Duodenal mucosa (tissue), 2 donors: Measurements from ENCODE around the gene TEAD1.
A peak's percentile ranks its signal among the peaks of the same experiment; 100 is the strongest.

ENCODE experiments used
- H3K27ac ChIP-seq: one replicate; pipeline ENCODE4 v1.7.0; 2013; ENCODE audit warnings: low read depth, low read length
- H3K27me3 ChIP-seq, 2 donors: one replicate each; pipeline ENCODE4 v1.7.0; 2013; ENCODE audit warnings: low read length in 2 of 2, control low read depth in 1 of 2; ENCODE audit not compliant: insufficient read depth in 2 of 2, control insufficient read depth in 1 of 2
- H3K36me3 ChIP-seq, 2 donors: one replicate each; pipeline ENCODE4 v1.7.0; 2013; ENCODE audit warnings: low read length in 2 of 2, control low read depth in 1 of 2; ENCODE audit not compliant: insufficient read depth in 2 of 2, control insufficient read depth in 1 of 2
- H3K4me1 ChIP-seq, 2 donors: one replicate each; pipeline ENCODE4 v1.7.0; 2013; ENCODE audit warnings: low read length in 2 of 2, control low read depth in 1 of 2; ENCODE audit not compliant: insufficient read depth in 2 of 2, control insufficient read depth in 1 of 2
- H3K4me3 ChIP-seq, 2 donors: one replicate each; pipeline ENCODE4 v1.7.0; 2013; ENCODE audit warnings: low read length in 2 of 2, low read depth in 1 of 2
- H3K9ac ChIP-seq, 2 donors: one replicate each; pipeline ENCODE4 v1.7.0; 2013; ENCODE audit warnings: low read length in 2 of 2, low read depth in 1 of 2
- H3K9me3 ChIP-seq, 2 donors: one replicate each; pipeline ENCODE4 v1.7.0; 2013; ENCODE audit warnings: low read length in 2 of 2, control low read depth in 1 of 2; ENCODE audit not compliant: control insufficient read depth in 1 of 2

TEAD1 gene

GRCh38 chr11:12826441-12826840 is 152.2 kb downstream of the TEAD1 start:
- Histone ChIP-seq H3K9ac (no peak overlapping the region), H3K36me3 (no peaks in the 10 kb centered on the region), H3K27ac (no peak overlapping the region), H3K4me3 (no peak overlapping the region), H3K27me3 (no peaks in the 10 kb centered on the region), H3K4me1 (peaks cover 27 to 56% of the 10 kb centered on the region in 2 donors), H3K9me3 (no peaks in the 10 kb centered on the region)

- Histone ChIP-seq H3K36me3 (no peaks in the 10 kb centered on the region), H3K9ac (peak overlapping the region; percentile 48 to 63), H3K9me3 (no peaks in the 10 kb centered on the region), H3K27me3 (no peaks in the 10 kb centered on the region), H3K27ac (peak overlapping the region; percentile 67), H3K4me3 (peak overlapping the region; percentile 80 to 81), H3K4me1 (peaks cover 27 to 54% of the 10 kb centered on the region in 2 donors)
Measured at GRCh38 chr11:12827369-12827768, 153.1 kb downstream of the TEAD1 start.

- H3K36me3 ChIP-seq: no peaks in the 10 kb centered on the region
- no peaks in the 10 kb centered on the region for H3K9me3 ChIP-seq
- peaks cover 25 to 46% of the 10 kb centered on the region in 2 donors for H3K4me1 ChIP-seq
- peak overlapping the region; percentile 48 to 63 for H3K9ac ChIP-seq
- peak overlapping the region; percentile 67 for H3K27ac ChIP-seq
- H3K27me3 ChIP-seq: no peaks in the 10 kb centered on the region
- H3K4me3 ChIP-seq: peak overlapping the region; percentile 80 to 81
Measured at GRCh38 chr11:12827929-12828812, 153.9 kb downstream of the TEAD1 start.

- Histone ChIP-seq H3K4me3 (peak overlapping the region; percentile 3 to 81), H3K4me1 (peaks cover 22 to 42% of the 10 kb centered on the region in 2 donors), H3K36me3 (no peaks in the 10 kb centered on the region), H3K9ac (peak overlapping the region in 1 of 2 donors; percentile 7), H3K27ac (peak overlapping the region; percentile 22), H3K27me3 (no peaks in the 10 kb centered on the region), H3K9me3 (no peaks in the 10 kb centered on the region)
Measured at GRCh38 chr11:12829131-12829530, 154.9 kb downstream of the TEAD1 start.

- Histone ChIP-seq H3K4me3 (no peak overlapping the region), H3K9me3 (no peaks in the 10 kb centered on the region), H3K9ac (no peak overlapping the region), H3K27me3 (no peaks in the 10 kb centered on the region), H3K36me3 (no peaks in the 10 kb centered on the region), H3K4me1 (peaks cover 17 to 39% of the 10 kb centered on the region in 2 donors), H3K27ac (no peak overlapping the region)
Measured at GRCh38 chr11:12829540-12830314, 155.5 kb downstream of the TEAD1 start.

GRCh38 chr11:12831471-12832202 is 157.4 kb downstream of the TEAD1 start:
- Histone ChIP-seq H3K36me3 (no peaks in the 10 kb centered on the region), H3K9ac (no peak overlapping the region), H3K9me3 (no peaks in the 10 kb centered on the region), H3K4me1 (peaks cover 16 to 35% of the 10 kb centered on the region in 2 donors), H3K4me3 (no peak overlapping the region), H3K27me3 (no peaks in the 10 kb centered on the region), H3K27ac (no peak overlapping the region)

- Histone ChIP-seq H3K4me1 (peaks cover 10 to 25% of the 10 kb centered on the region in 2 donors), H3K27me3 (no peaks in the 10 kb centered on the region), H3K36me3 (no peaks in the 10 kb centered on the region), H3K4me3 (no peak overlapping the region), H3K9me3 (no peaks in the 10 kb centered on the region), H3K27ac (no peak overlapping the region), H3K9ac (no peak overlapping the region)
Measured at GRCh38 chr11:12832480-12833224, 158.4 kb downstream of the TEAD1 start.

- peaks cover 4 to 15% of the 10 kb centered on the region in 2 donors for H3K4me1 ChIP-seq
- H3K27ac ChIP-seq: no peak overlapping the region
- H3K4me3 ChIP-seq: no peak overlapping the region
Measured at GRCh38 chr11:12834166-12834565, 159.9 kb downstream of the TEAD1 start.

GRCh38 chr11:12834630-12835029 is 160.4 kb downstream of the TEAD1 start:
- Histone ChIP-seq H3K9me3 (no peaks in the 10 kb centered on the region), H3K4me3 (no peak overlapping the region), H3K4me1 (peaks cover 0 to 10% of the 10 kb centered on the region in 2 donors), H3K27ac (no peak overlapping the region), H3K27me3 (no peaks in the 10 kb centered on the region), H3K36me3 (no peaks in the 10 kb centered on the region), H3K9ac (no peak overlapping the region)

More at GRCh38 chr11:12834166-12834565, 159.9 kb downstream of the TEAD1 start:
- no peaks in the 10 kb centered on the region for H3K9me3 ChIP-seq
- no peaks in the 10 kb centered on the region for H3K27me3 ChIP-seq
- H3K36me3 ChIP-seq: no peaks in the 10 kb centered on the region
- no peak overlapping the region for H3K9ac ChIP-seq
